Activated naive CD4-positive, alpha-beta T cell treated with anti-CD3 and anti-CD28 coated beads, Interleukin-2, amount 50 U/mL, for 24 hours (primary cell): Measurements from ENCODE around the gene CSNK1D.

Experiments
- H3K27ac Mint-ChIP-seq: one replicate; pipeline ENCODE4 v1.8.0; 2021; ENCODE audit warnings: mild to moderate bottlenecking, mixed read lengths
- H3K27me3 Mint-ChIP-seq: one replicate; pipeline ENCODE4 v1.8.0; 2021; ENCODE audit warnings: mixed read lengths
- H3K36me3 Mint-ChIP-seq: one replicate; pipeline ENCODE4 v1.8.0; 2021; ENCODE audit warnings: mixed read lengths
- H3K4me1 Mint-ChIP-seq: one replicate; pipeline ENCODE4 v1.8.0; 2021; ENCODE audit warnings: mixed read lengths
- H3K4me3 Mint-ChIP-seq: one replicate; pipeline ENCODE4 v1.8.0; 2021; ENCODE audit warnings: mild to moderate bottlenecking, mixed read lengths
- H3K9me3 Mint-ChIP-seq: one replicate; pipeline ENCODE4 v1.8.0; 2021; ENCODE audit warnings: mixed read lengths

CSNK1D gene

DNA sequence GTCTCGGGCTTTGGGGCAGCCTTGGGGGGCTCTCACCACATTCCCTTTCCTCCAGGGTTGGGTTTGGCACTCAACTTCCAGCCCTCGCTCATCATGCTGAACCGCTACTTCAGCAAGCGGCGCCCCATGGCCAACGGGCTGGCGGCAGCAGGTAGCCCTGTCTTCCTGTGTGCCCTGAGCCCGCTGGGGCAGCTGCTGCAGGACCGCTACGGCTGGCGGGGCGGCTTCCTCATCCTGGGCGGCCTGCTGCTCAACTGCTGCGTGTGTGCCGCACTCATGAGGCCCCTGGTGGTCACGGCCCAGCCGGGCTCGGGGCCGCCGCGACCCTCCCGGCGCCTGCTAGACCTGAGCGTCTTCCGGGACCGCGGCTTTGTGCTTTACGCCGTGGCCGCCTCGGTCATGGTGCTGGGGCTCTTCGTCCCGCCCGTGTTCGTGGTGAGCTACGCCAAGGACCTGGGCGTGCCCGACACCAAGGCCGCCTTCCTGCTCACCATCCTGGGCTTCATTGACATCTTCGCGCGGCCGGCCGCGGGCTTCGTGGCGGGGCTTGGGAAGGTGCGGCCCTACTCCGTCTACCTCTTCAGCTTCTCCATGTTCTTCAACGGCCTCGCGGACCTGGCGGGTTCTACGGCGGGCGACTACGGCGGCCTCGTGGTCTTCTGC lies 36.3 kb downstream of the CSNK1D start:
- H3K9me3 Mint-ChIP-seq: no peaks in the 10 kb centered on the region
- H3K4me3 Mint-ChIP-seq: no peak overlapping the region
- no peaks in the 10 kb centered on the region for H3K27me3 Mint-ChIP-seq
- peaks cover 44% of the 10 kb centered on the region for H3K4me1 Mint-ChIP-seq
- H3K27ac Mint-ChIP-seq: no peak overlapping the region
- no peaks in the 10 kb centered on the region for H3K36me3 Mint-ChIP-seq

DNA sequence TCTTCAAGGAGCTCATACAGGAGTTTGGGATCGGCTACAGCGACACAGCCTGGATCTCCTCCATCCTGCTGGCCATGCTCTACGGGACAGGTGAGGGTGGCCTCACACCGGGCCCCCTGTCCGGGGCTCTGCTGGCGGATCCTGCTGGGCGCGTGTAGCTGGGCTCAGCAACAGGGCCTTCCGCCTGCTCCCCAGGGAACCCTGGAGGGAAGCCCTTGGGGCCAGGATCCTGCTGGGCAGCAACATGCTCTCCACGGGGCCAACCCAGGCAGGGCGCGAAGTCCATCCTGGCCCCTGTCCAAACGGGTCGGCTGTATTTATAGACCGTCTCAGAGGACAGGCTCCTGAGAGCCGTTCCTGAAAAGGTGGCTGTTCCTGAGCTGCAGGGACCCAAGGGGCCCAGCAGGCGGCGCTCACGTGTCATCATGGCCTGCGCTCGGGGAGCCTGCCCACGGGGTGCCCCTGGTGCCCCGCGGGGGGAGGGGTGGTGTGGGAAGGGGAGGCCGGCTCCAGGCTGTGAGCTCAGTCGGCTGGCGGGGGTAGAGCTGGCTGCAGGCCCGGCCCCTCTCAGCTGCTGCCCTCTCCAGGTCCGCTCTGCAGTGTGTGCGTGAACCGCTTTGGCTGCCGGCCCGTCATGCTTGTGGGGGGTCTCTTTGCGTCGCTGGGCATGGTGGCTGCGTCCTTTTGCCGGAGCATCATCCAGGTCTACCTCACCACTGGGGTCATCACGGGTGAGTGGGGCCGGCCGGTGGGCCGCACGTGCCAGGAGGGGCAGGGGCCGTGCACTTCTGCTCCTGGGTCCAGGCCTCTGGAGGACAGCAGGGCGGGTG lies 37.1 kb downstream of the CSNK1D start:
- Mint-ChIP-seq H3K27ac (peak overlapping the region; percentile 59), H3K27me3 (no peaks in the 10 kb centered on the region), H3K36me3 (no peaks in the 10 kb centered on the region), H3K9me3 (no peaks in the 10 kb centered on the region), H3K4me3 (no peak overlapping the region), H3K4me1 (peaks cover 40% of the 10 kb centered on the region)

DNA sequence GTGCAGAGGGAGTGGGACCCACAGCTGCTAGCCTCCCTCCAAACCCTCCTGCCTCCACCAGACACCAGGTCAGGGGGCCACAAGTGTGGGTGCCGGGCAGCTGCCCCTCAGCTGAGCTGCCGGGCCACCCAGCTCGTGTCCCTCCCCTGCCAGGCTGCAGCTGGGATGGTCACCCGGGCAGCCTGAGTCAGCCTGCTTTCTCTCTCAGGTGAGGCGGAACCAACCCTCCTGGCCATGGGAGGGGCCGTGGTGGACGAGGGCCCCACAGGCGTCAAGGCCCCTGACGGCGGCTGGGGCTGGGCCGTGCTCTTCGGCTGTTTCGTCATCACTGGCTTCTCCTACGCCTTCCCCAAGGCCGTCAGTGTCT lies 37.7 kb downstream of the CSNK1D start:
- Mint-ChIP-seq H3K27me3 (no peaks in the 10 kb centered on the region), H3K4me1 (peaks cover 36% of the 10 kb centered on the region), H3K4me3 (no peak overlapping the region), H3K36me3 (no peaks in the 10 kb centered on the region), H3K9me3 (no peaks in the 10 kb centered on the region), H3K27ac (peak overlapping the region; percentile 59)

DNA sequence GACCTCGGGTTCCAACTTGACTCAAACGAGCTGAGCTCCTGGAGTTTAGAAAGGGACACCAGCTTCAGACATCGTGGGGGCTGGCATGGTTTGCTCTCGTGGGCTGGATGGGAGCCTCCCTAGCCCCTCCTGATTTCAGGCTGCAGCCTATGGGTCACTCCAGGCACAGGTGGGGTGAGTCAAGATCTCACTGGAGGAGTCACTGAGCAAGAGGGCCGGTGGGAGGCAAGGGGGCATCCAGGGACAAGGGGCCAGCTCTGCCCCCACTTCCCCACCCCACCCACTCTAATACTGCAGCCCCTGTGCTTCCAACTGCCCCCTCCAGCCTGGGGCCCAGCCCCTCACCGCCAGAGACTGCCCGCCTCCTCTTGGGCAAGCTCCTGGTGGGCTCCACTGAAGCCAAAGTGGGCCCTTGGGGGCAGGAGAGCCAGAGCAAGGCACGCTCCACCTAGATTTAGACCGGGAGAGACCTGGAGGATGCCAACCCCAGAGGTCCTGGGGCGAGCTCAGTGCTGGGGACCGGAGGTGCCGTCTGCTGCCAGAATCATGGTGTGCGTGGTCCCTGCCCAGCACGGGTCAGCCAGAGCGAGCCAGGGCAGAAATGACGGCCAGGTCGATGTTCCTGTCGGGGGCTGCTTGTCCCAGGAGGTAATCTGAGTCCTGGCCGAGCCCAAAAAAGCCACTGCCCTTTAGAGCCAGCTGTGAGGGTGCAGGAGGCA lies 38.3 kb downstream of the CSNK1D start:
- no peaks in the 10 kb centered on the region for H3K9me3 Mint-ChIP-seq
- H3K4me1 Mint-ChIP-seq: peaks cover 31% of the 10 kb centered on the region
- H3K27ac Mint-ChIP-seq: no peak overlapping the region

GRCh38 chr17:82234211-82235055 lies 39.1 kb downstream of the CSNK1D start:
- Mint-ChIP-seq H3K4me3 (no peak overlapping the region), H3K36me3 (no peaks in the 10 kb centered on the region), H3K4me1 (peaks cover 28% of the 10 kb centered on the region), H3K9me3 (no peaks in the 10 kb centered on the region), H3K27ac (no peak overlapping the region), H3K27me3 (no peaks in the 10 kb centered on the region)

More for the DNA sequence above, 38.3 kb downstream of the CSNK1D start:
- H3K36me3 Mint-ChIP-seq: no peaks in the 10 kb centered on the region
- no peak overlapping the region for H3K4me3 Mint-ChIP-seq
- no peaks in the 10 kb centered on the region for H3K27me3 Mint-ChIP-seq

DNA sequence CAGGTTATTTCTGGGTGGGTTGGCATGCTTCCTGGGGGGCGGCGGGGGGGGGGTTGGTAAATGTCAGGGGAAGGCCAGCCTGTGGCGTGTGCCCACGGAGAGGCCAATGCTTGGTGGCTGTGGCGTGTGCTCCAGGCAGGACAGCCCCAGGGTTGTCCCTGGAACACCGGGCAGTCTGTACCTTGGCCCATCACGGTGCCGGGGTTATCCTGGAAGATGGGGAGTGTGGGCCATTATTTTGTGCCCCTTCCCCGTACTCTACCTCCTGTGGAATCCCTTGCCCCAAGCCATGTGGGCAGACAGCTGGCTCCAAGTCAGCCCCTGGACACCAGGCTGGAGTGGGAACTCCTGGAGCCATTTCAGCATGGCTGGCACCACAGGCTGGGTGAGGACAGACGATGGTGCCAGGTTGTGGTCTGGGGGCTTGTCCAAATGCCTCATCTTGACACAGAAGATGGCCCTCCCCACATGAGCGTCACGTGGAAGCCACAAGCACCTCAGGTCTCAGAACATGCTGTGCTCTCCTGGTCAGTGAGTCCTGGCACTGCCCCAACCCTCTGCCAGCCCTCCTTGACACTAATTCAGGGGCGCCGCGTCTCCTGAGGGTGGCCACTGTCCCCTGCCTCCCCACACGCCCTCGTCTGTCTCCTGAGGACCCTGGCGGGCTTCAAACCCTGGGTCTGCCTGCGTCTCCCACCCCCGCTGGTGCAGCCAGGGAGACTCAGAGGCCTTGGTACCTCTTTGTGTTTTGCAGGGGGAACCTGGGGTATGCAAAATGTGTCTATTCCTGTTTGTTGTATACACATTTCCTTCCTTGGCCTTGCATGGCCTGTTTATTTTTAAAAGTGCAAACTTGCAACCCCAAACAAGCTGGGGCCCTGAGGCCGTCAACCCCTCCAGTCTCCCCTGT lies 40.4 kb downstream of the CSNK1D start:
- Mint-ChIP-seq H3K36me3 (no peaks in the 10 kb centered on the region), H3K27me3 (no peaks in the 10 kb centered on the region), H3K9me3 (no peaks in the 10 kb centered on the region), H3K27ac (no peak overlapping the region), H3K4me3 (no peak overlapping the region), H3K4me1 (peaks cover 16% of the 10 kb centered on the region)

DNA sequence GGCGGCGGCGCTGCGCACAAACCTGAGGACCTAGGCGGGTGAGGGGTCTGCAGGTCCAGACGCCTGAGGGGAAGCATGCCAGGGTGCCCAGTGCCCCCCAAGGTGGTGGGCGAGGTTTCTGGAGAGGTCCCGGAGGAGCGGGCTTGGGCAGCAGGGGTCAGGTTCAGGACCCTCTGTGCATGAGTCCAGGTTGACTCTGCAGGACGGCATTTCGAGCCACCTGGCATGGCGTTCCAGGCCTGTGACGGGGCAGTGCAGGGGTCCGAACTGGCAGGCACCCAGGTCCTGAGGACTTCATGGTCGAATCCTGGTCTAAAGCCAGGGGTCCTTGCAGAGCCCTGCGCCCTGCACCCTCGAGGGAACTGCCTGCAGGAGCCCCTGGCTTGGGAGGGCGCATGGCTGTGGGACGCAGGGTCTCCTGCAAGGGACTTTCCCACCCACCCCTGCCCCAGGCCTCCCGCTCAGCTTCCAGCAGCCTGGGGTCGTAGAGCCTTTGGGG lies 41.1 kb downstream of the CSNK1D start:
- Mint-ChIP-seq H3K4me1 (peaks cover 15% of the 10 kb centered on the region), H3K27me3 (no peaks in the 10 kb centered on the region), H3K36me3 (no peaks in the 10 kb centered on the region), H3K27ac (no peak overlapping the region), H3K4me3 (no peak overlapping the region), H3K9me3 (no peaks in the 10 kb centered on the region)

DNA sequence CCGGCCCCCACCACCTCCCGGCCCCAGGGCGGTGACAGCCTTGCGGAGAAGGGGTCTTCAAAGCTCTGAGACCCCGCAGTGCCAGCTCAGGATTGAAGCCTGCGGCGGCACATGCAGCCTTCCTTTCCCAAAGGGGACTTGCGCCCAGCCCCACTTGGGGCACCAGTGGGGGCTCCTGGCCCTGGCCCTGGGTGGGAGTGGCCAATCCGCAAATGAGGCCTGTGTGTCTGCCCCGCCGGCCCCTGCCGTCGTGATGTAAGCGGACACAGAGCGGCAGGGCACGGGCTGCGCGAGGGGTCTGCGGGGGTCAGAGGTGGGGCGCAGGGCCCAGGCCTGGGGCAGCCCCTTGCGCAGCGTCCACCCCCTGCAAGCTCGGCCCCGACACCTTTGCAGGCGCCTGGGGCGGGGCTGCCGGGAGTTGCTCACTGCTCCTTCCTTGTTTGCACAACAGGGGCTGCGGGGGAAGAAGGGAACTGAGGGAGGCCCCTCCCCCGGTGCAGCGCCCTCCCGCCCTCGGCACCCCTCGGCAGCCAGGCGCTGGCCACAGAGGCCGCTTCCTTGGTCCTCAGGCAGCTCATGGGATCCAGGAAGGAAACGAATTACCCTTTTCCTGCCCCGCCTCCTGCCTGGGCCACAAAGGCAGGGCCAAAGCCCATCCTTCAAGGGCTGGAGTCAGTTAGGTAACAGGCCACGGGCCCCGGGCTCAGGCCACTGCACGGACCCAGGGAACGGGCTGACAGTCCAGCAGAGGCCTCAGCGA lies 41.8 kb downstream of the CSNK1D start:
- H3K27me3 Mint-ChIP-seq: no peaks in the 10 kb centered on the region
- H3K27ac Mint-ChIP-seq: no peak overlapping the region
- H3K36me3 Mint-ChIP-seq: no peaks in the 10 kb centered on the region
- H3K4me3 Mint-ChIP-seq: no peak overlapping the region
- peaks cover 15% of the 10 kb centered on the region for H3K4me1 Mint-ChIP-seq
- H3K9me3 Mint-ChIP-seq: no peaks in the 10 kb centered on the region

GRCh38 chr17:82231312-82231561 lies 42.3 kb downstream of the CSNK1D start:
- Mint-ChIP-seq H3K27ac (no peak overlapping the region), H3K4me3 (no peak overlapping the region), H3K9me3 (no peaks in the 10 kb centered on the region), H3K36me3 (no peaks in the 10 kb centered on the region), H3K4me1 (peaks cover 13% of the 10 kb centered on the region), H3K27me3 (no peaks in the 10 kb centered on the region)

DNA sequence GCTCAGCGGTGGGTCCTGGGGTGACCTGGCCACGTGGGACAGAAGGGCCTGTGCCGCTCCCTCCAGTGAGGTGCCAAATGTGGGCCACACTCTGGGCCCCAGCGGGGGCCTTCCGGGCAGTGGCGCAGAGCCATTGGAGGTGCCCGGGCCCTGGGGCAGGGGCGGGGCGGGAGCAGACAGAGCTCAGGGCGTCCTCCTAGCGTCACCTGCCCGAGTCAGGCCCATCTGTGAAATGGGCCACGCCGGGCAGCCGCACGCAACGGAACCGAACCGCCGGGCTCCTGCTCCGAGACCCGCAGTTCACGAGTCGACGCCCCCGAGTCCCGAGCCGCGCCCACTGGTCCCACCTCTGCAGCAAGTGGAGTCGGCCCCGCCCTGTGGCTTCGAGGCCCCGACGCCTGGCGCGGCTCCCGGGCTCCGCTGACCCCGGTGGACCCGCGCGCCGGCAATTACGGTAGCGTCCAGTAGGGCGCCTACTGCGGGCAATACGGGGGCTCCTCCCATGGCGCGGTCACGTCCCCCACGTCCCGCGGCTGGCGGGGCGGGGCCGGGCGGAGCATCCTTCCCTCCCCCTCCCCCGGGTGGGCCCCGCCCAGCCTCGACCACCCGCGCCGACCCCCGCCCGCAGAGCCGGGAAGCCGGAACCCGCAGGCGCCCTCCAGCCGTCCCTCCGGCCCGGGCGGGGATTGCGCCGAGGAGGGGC lies 42.7 kb downstream of the CSNK1D start:
- Mint-ChIP-seq H3K4me3 (no peak overlapping the region), H3K27ac (no peak overlapping the region), H3K4me1 (peaks cover 9% of the 10 kb centered on the region), H3K27me3 (no peaks in the 10 kb centered on the region), H3K9me3 (no peaks in the 10 kb centered on the region), H3K36me3 (no peaks in the 10 kb centered on the region)

DNA sequence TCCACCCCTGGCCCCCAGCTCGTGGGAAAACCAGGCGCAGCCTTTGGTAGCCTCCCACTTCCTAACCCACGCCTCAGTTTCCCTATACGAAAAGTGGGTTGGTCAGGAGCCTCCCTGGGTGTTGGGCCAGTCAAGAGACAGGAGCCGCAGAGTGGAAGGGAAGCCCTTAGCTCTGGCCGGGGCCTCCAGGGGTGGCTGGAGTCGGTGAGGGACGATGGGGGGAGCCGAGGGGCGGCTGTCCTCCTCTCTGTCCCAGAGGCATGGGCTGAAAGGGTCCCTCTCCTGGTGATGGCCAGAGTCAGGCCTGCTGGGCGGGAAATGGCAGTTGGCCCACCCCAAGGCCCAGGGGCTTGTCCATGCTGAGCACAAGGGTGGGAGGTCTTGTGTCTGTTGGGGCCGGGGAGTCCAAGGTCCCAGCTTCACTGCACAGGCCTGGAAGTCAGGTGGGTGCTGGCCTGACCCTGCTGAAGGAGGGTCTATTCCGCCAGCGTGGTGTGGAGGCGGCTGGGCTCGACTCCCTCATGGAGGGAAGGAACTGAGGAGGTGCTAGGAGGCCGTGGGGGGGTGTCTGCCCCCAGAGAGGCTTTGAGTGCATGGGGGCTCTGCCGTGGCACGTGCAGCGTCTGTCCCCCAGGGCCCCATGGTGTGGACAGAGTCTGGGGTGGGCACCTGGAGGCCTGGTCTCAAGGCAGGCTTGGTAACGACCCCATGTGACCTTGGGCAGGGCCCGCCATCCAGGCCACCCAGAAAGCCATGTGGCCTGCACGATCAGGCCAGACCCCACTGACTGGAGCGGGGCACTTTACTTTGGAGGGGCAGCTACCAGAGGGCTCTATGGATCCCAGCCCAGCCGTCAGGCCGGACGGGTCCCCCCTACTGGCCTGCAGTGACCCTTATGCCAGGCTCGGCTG lies 43.5 kb downstream of the CSNK1D start:
- Mint-ChIP-seq H3K27me3 (no peaks in the 10 kb centered on the region), H3K4me1 (peaks cover 9% of the 10 kb centered on the region), H3K27ac (no peak overlapping the region), H3K36me3 (no peaks in the 10 kb centered on the region), H3K4me3 (peak overlapping the region; percentile 72), H3K9me3 (no peaks in the 10 kb centered on the region)

GRCh38 chr17:82228842-82229697 lies 44.4 kb downstream of the CSNK1D start, which contains the start of gene SLC16A3:
TSS of gene SLC16A3 (plus strand) at chr17:82229042. CDS start at chr17:82236009, 6,967 bp downstream.
- H3K27me3 Mint-ChIP-seq: no peaks in the 10 kb centered on the region
- H3K4me1 Mint-ChIP-seq: peaks cover 9% of the 10 kb centered on the region
- no peaks in the 10 kb centered on the region for H3K9me3 Mint-ChIP-seq

More at GRCh38 chr17:82228842-82229697, 44.4 kb downstream of the CSNK1D start, which contains the start of gene SLC16A3:
- H3K36me3 Mint-ChIP-seq: no peaks in the 10 kb centered on the region
- peak within 1 kb of the TSS; percentile 76 for H3K4me3 Mint-ChIP-seq
- H3K27ac Mint-ChIP-seq: no peak within 1 kb of the TSS
